GM19023 (cell line): Measurements from ENCODE around the gene OSTF1.

ENCODE experiments used
- ATAC-seq: cut with Tn5 transposase; IDR thresholded peaks from one replicate; pipeline ENCODE4 v1.9.1; 2021; ENCODE audit warnings: mild to moderate bottlenecking, moderate library complexity; ENCODE audit not compliant: unreplicated experiment

Gene OSTF1

DNA sequence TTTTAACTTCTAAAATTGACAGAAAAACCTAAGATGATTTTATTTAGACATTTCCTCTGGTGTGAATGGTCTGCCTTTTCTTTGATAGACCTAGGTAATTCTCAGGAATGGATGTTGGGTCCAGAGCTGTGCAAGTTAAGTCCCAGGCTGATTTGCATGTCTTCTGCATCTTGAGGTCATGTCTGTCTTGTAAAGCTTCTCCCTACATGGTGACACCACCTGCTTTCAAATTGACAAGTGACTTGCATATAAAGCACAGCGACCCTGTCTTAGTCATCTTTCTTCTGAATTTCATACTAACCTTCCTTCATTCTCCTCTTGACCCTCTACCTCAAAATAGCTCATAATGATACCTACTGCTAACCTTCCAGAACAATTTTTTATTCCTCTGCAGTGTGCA is 29.2 kb downstream of the OSTF1 start:
- ATAC-seq, result no peak

DNA sequence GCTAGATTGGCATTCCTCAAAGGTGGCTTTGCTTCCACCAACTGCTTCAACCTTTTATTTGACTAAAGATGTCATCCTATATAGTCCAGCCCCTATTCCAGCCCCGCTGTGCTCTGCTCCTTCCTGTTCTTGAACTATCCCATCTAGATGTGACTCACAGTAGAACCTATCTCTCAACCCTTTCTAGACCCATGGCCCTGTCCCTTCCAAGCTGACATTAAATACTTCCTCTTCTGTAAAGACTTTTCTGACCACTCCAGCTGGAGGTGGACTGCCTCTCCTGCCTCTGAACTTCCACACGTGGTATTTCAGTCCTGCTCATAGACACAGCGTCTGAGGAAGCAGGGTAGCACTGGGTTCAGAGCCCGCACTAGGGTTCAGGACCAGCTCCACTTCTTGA is 32.4 kb downstream of the OSTF1 start:
- no peak for ATAC-seq

- ATAC-seq, result no peak
Measured at GRCh38 chr9:75121914-75122558, 33.7 kb downstream of the OSTF1 start.

DNA sequence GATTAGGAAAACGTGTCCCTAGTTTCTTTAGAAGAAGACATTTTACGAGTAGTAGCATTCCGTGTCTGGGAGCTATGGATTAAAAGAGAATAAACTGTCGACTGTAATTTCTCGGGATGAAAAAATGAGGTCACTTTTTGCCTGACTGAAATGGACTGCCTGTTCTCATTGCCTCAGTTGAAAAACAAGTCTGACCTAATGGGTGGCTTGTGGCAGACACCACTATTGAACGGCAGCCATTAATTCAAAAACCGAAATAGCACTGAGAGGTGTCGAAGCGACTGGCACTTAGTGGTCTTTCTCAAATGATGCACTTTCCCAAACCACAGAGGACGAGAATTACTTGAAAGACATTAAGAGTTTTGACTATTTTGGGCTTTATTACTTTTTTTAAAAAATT is 35.4 kb downstream of the OSTF1 start:
- ATAC-seq, result no peak

DNA sequence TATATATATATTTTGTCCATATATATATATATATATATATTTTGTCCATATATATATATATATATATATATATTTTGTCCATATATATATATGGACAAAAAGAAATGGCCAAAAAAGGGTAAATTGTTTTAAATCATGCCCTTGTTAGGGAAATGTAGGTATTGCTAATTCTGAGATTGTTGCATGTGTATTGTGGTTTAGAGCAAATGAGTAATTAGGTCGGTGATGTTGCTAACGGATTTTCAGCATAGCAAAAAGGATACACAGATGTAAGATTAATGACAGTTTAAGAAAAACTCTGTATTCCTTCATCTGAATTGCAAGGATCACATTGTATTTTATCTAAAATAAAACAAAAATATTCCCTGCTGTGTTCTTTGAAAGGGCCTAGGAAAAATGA is 40.2 kb downstream of the OSTF1 start:
- ATAC-seq, result no peak

GRCh38 chr9:75130172-75130571 is 41.9 kb downstream of the OSTF1 start:
- ATAC-seq, result no peak

DNA sequence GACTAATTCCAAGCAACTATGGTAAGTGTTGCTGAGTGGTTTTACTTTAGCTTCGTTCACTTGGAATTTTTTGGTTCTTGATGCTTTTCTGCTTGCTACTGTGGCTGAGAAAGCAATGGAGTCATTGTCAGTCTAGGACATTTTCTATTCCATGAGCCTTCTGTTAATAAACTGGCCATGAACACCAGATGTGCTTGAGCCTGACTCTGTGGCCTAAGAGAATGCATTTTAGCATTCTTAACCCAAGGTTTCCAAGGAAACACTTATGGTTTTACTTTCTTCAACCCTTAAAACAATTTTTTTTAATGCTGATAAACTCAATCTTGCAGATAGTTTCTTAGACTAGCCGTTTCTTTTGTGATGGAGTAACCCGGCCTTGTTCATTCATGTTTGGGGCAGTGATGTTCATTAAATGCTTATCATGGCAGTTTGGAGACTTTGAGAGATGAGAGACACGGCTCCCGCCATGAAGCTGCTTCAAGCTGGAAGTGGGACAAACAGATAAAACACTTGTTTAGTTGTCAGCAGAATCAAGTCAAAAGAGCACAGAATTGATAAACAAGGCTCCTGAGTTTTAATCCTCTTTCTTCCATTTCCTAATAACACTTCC is 42.4 kb downstream of the OSTF1 start:
- ATAC-seq, result no peak

DNA sequence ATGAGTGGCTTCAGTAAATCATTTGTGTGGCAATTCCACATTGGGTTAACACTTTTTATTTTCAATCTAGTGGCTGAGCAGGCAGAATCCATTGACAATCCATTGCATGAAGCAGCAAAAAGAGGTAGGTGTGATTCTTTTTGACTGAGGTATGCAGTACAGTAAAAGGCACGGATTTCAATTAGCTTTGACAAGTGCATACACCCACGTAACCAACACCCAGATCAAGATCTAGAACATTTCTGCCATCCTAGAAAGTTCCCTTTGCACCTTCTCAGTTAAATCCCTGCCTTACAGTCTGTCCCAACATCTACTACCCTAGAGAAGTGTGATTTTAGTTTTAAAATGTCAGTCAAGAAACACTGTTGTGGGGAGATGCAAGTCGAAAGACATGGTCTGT is 43.4 kb downstream of the OSTF1 start:
- ATAC-seq, result no peak

- ATAC-seq, result no peak
Measured at GRCh38 chr9:75132244-75132643, 43.9 kb downstream of the OSTF1 start.

DNA sequence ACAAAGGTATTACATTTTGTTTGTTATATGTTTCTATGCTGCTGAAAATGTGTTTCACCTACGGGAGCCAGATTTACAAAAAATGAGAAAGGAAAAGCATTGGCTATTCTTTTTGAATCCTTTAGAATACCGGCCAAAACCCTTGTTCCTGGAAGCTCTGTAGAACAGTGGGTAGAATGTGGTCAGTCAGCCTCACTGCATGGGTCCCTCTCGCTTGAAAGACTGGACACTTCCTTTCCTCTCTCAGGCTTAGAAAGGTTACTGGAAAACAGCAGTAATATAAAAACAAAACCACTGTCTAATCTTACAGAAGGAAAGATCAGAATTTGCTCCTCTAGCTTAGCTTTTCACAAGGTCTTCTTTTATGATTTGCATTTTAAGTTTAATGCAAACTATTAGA is 45.1 kb downstream of the OSTF1 start:
- no peak for ATAC-seq

DNA sequence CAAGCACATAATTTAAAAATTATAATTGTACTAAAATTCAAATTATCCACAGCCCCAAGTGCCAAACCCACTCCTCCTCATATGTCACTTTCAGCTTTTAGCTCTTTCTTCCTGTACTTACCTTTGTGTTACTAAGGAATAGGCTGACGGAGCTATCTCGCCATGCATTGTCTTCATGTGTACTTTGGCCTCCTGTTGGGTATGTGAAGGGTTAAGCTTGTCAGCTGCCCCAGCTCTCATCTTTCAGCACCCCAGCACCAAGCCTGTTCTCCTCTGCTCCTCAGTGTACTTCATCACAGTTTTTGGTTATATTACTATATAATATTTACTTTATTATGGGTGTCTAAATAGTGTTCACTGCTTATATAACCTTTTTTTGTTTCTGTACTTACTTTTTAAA is 46.2 kb downstream of the OSTF1 start:
- ATAC-seq, result no peak

DNA sequence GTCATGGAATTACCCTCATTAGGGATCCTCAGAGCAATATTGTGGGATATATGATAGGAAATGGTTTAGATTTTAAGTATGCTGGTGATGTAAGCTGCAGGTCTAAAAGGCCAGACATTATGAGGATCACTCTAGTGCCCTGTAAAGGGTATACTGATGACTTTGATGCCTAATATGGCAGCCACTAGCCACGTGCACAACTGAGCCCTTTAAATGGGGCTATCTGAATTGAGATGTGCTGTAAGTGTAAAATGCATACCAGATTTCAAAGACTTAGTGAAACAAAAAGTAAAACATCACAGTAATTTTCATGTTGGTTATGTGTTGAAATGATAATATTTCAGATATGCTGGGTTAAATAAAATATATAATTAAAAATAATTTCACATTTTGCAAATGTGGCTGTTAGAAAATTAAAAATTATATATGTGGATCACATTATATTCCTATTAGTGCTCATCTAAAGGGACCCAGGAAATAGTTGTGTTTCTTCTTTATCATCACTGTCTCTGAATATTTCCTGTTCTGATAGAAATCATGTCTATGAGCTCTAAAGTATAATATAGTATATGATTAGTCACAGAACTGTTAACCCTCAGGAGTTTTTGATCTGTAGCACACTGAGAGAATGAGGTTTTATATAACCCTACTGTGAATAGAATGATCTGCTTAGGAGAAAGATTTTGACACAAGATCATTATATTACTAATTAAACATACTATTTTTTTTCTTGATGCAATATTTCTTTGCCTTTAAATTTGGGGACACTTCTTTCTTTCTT is 50.1 kb downstream of the OSTF1 start:
- no peak for ATAC-seq

DNA sequence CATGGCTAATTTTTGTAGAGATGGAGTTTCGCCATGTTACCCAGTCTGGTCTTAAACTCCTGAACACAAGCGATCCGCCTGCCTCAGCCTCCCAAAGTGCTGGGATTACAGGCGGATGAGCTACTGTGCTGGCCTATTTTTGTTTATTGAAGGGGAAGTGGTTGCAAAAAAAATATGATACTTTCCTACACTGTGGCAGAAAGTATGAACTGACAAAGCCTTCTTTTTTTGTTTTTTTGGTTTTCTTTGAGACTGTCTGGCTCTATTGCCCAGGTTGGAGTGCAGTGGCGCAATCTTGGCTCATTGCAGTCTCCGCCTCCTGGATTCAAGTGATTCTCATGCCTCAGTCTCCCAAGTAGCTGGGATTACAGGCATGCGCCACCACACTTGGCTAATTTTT is 50.9 kb downstream of the OSTF1 start:
- ATAC-seq, result no peak

DNA sequence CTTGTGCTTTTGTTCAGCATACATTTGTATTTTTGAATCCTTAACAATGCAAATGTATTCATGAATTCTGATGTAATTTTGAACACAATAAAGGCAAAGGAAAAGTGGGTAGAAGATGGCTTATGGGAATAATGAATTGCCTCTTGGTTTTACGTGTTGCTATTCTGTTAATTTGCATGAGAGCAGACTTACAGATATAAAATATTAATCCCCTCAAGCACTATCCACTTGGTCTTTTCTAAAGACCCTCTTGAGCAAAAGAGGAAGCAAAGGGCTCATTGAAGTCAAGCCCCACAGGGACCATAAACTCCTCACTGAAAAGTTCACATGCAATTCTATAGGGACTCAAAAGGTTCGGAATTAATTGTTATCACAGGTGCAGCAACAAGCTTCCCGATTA is 51.9 kb downstream of the OSTF1 start:
- no peak for ATAC-seq

GRCh38 chr9:75142202-75142601 is 53.9 kb downstream of the OSTF1 start:
- ATAC-seq, result no peak

DNA sequence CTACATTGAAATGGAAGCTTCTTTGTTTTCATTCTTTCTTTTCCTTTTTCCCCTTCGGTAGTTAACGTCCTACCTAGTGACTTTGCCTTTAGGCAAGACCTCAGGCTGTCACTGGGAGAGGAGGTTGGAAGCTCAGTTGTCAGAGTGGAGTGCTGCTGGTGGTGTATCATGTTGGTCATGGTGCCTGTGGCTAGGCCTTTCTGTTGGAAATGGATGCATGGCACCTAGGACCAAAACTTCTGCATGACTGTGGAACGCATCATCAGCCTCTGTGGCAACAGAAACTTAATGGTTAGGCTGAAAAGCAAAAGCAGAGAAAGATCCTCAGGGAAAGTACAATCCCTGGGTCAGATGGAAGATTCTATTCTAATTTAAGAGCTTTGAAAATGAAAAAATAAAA is 57.9 kb downstream of the OSTF1 start:
- no peak for ATAC-seq

GRCh38 chr9:75147638-75148037 is 59.3 kb downstream of the OSTF1 start:
- peak; percentile 68 for ATAC-seq

GRCh38 chr9:75148561-75148960 is 60.2 kb downstream of the OSTF1 start:
- no peak for ATAC-seq

DNA sequence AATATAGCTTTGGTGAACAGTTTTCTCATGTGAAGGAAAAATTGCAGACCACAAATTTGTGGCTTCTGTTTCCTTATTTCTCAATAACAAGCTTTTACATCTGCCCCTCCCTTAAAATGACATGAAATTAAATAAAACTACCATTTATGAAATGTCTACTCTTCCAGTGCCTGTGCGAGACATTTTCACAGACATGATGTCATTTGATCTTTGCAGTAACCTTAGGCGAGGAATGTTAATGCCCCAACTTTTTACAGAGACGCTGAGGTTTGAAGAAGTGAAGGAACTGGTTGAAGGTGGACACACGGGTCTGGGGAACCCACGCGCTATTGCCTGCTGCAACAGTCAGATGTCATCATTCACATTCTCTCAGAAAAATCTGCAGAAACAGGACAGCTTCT is 61.5 kb downstream of the OSTF1 start:
- no peak for ATAC-seq

DNA sequence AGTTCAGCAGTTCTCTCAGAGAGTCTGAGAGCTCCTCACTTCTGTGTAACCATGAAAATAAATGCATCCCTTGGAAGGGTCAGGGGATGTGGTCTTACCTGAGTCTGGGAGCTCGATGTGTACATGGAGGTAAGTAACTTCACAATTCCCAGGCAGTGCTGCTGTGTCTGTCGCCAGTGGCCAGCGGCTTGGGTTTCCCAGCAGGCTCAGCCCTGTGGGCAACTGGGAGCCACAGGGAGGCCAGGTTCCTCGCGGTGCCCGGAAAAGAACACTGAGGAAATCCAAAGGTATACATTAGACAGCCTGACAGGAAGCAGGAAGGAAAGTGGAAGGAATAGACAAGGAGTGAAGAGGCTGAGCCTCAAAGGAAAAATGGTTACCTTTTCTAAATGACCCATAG is 62.2 kb downstream of the OSTF1 start:
- no peak for ATAC-seq

GRCh38 chr9:75152416-75152815 is 64.1 kb downstream of the OSTF1 start:
- ATAC-seq, result no peak

DNA sequence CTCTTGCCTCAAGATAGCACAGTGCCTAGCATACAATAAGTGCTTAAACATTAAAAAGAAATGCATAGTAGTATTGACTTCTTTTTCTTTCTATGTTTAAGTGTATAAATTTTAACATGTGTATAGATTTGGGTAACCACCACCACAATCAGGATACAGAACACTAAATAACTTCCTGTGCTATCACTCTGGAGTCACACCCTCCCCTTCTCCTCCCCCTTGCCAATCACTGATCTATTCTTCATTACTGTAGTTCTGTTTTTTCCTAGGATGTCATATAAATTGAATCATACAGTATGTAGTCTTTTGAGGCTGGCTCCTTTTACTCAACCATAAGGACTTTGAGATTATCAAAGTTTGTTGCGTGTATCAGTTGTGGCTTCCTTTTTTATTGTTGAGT is 68.5 kb downstream of the OSTF1 start:
- no peak for ATAC-seq
